LNCaP clone FGC (cell line): ENCODE measurements around the gene AHNAK2.
"Not testable (repeated sequence)": the region's sequence is repeated elsewhere in the genome, so short reads cannot be mapped to it uniquely, and the experiment has no call there.

ENCODE experiments used
- DNase-seq: peaks from one replicate; pipeline ENCODE4 v3.0.0-alpha.2; 2011; ENCODE audit warnings: low read depth
- H3K4me3 ChIP-seq: 2 replicates; pipeline ENCODE4 v1.5.1; 2011; ENCODE audit warnings: mild to moderate bottlenecking, low read depth, low read length, control low read depth
- CTCF ChIP-seq: IDR thresholded peaks from 2 replicates; pipeline ENCODE4 v1.5.1; 2012; ENCODE audit warnings: mild to moderate bottlenecking; ENCODE audit not compliant: control insufficient read depth, insufficient read depth; ENCODE audit errors: extremely low read depth

Gene AHNAK2

GRCh38 chr14:104954746-104955395, 23.3 kb downstream of the AHNAK2 start:
- no peak overlapping the region for H3K4me3 ChIP-seq
- DNase-seq: no peak
- TF ChIP-seq CTCF: no peak

- DNase-seq: no peak
Measured at GRCh38 chr14:104953896-104954656, 24.1 kb downstream of the AHNAK2 start.

GRCh38 chr14:104953097-104953496, 25.1 kb downstream of the AHNAK2 start:
- no peak for TF ChIP-seq CTCF

More at GRCh38 chr14:104953896-104954656, 24.1 kb downstream of the AHNAK2 start:
- TF ChIP-seq CTCF: no peak
- H3K4me3 ChIP-seq: no peak overlapping the region

GRCh38 chr14:104951863-104952657, 26.1 kb downstream of the AHNAK2 start:
- H3K4me3 ChIP-seq: not testable (repeated sequence)

More at GRCh38 chr14:104953097-104953496, 25.1 kb downstream of the AHNAK2 start:
- H3K4me3 ChIP-seq: no peak overlapping the region
- no peak for DNase-seq

GRCh38 chr14:104950701-104951100, 27.5 kb downstream of the AHNAK2 start:
- not testable (repeated sequence) for H3K4me3 ChIP-seq, DNase-seq

More at GRCh38 chr14:104951863-104952657, 26.1 kb downstream of the AHNAK2 start:
- not testable (repeated sequence) for DNase-seq

GRCh38 chr14:104950021-104950420, 28.2 kb downstream of the AHNAK2 start:
- no peak for DNase-seq
- TF ChIP-seq CTCF: no peak
- H3K4me3 ChIP-seq: no peak overlapping the region

GRCh38 chr14:104949406-104949955, 28.7 kb downstream of the AHNAK2 start:
- H3K4me3 ChIP-seq, DNase-seq: not testable (repeated sequence)

GRCh38 chr14:104948736-104949031, 29.5 kb downstream of the AHNAK2 start:
- TF ChIP-seq CTCF: no peak
- no peak for DNase-seq
- H3K4me3 ChIP-seq: no peak overlapping the region

GRCh38 chr14:104947881-104948735, 30.1 kb downstream of the AHNAK2 start:
- DNase-seq, H3K4me3 ChIP-seq: not testable (repeated sequence)

GRCh38 chr14:104947201-104947600, 31.0 kb downstream of the AHNAK2 start:
- DNase-seq, H3K4me3 ChIP-seq: not testable (repeated sequence)
